Keratinocyte (primary cell): ENCODE data around the gene TIGD4. TPM values are rescaled to one million over a fixed set of nuclear protein-coding genes. Genes with fewer than 3 reads are reported as not detected.

Experiments used
- DNase-seq: peaks from one replicate; pipeline ENCODE4 v3.0.0-alpha.2; 2011; ENCODE audit warnings: low read depth, missing footprints, low spot score
- FAIRE-seq: peaks from 2 replicates; lab custom pipeline; 2011; peaks lifted over from hg19 to GRCh38; lab: Jason Lieb, UNC
- H2AFZ ChIP-seq: 2 replicates; pipeline ENCODE4 v1.6.0; 2012; ENCODE audit warnings: low read length, control low read depth, inconsistent platforms; ENCODE audit not compliant: control insufficient read depth
- H3K27ac ChIP-seq: 2 replicates; pipeline ENCODE4 v1.5.1; 2011; ENCODE audit warnings: low read length; ENCODE audit not compliant: control insufficient read depth, insufficient read depth
- H3K27me3 ChIP-seq: 3 replicates; pipeline ENCODE4 v1.6.0; 2011; ENCODE audit warnings: low read length; ENCODE audit not compliant: control insufficient read depth, insufficient read depth; ENCODE audit errors: extremely low read depth
- H3K36me3 ChIP-seq, 2 experiments: 2 replicates in 1 of 2; 3 replicates in 1 of 2; pipeline ENCODE4 v1.5.1; 2011; ENCODE audit warnings: low read length in 2 of 2, mild to moderate bottlenecking in 1 of 2; ENCODE audit not compliant: control insufficient read depth in 2 of 2, insufficient read depth in 2 of 2; ENCODE audit errors: extremely low read depth in 1 of 2
- H3K4me1 ChIP-seq: 3 replicates; pipeline ENCODE4 v1.5.1; 2011; ENCODE audit warnings: low read length; ENCODE audit not compliant: control insufficient read depth, insufficient read depth; ENCODE audit errors: extremely low read depth
- H3K4me2 ChIP-seq: 3 replicates; pipeline ENCODE4 v1.6.0; 2011; ENCODE audit warnings: low read depth, low read length; ENCODE audit not compliant: control insufficient read depth, insufficient read depth; ENCODE audit errors: extremely low read depth
- H3K4me3 ChIP-seq, 3 experiments: fragments of 200-600 bp in 1 of 3; sonication (generic) in 1 of 3; 2 replicates in 2 of 3; 3 replicates in 1 of 3; pipeline ENCODE4 v1.5.1; 2011 to 2016; ENCODE audit warnings: low read length in 3 of 3, mild to moderate bottlenecking in 3 of 3, control low read depth in 2 of 3, inconsistent platforms in 1 of 3, low read depth in 1 of 3, mixed read lengths in 1 of 3, mixed run types in 1 of 3, moderate library complexity in 1 of 3; ENCODE audit not compliant: control insufficient read depth in 2 of 3, insufficient read depth in 2 of 3; ENCODE audit errors: extremely low read depth in 1 of 3
- H3K79me2 ChIP-seq: 2 replicates; pipeline ENCODE4 v1.6.0; 2012; ENCODE audit warnings: low read length; ENCODE audit not compliant: control insufficient read depth, insufficient read depth
- H3K9ac ChIP-seq: 3 replicates; pipeline ENCODE4 v1.6.0; 2011; ENCODE audit warnings: low read length; ENCODE audit not compliant: control insufficient read depth, insufficient read depth; ENCODE audit errors: extremely low read depth
- H3K9me1 ChIP-seq: 3 replicates; pipeline ENCODE4 v1.6.0; 2011; ENCODE audit warnings: low read length; ENCODE audit not compliant: control insufficient read depth, insufficient read depth; ENCODE audit errors: extremely low read depth
- H3K9me3 ChIP-seq: 2 replicates; pipeline ENCODE4 v1.5.1; 2012; ENCODE audit warnings: low read depth, low read length; ENCODE audit not compliant: control insufficient read depth
- H4K20me1 ChIP-seq: 3 replicates; pipeline ENCODE4 v1.6.0; 2011; ENCODE audit warnings: low read length; ENCODE audit not compliant: control insufficient read depth, insufficient read depth; ENCODE audit errors: extremely low read depth
- CTCF ChIP-seq, 3 experiments: IDR thresholded peaks in 1 of 3; conservative IDR thresholded peaks in 1 of 3; optimal IDR thresholded peaks in 1 of 3; 2 replicates in 2 of 3; 3 replicates in 1 of 3; pipeline versions ENCODE3 to v1.5.1; 2011; ENCODE audit warnings: low read length in 3 of 3, mild to moderate bottlenecking in 3 of 3, moderate library complexity in 2 of 3, control low read depth in 1 of 3, inconsistent platforms in 1 of 3; ENCODE audit not compliant: insufficient read depth in 2 of 3; ENCODE audit errors: extremely low read depth in 1 of 3
- EZH2 ChIP-seq: IDR thresholded peaks from one replicate; pipeline ENCODE4 v1.6.1; 2012; ENCODE audit warnings: inconsistent platforms, mild to moderate bottlenecking, low read length, moderate library complexity
- dilution Hi-C: fragments of 300-500 bp; cut with MboI; formaldehyde crosslinking; loops from one replicate; pipeline ENCODE4 v1.7.0; 2020; ENCODE audit warnings: low sequenced_read_pairs; ENCODE audit not compliant: extremely low pct_ligation_motif_present
- polyA plus RNA-seq, 5 experiments: library from polyadenylated mRNA; depleted of rRNA in 3 of 5; stranded (reverse) in 3 of 5; stranded (forward) in 1 of 5; unstranded in 1 of 5; fragments of >200 nt; gene quantifications; 1 replicate in 1 of 5; 2 replicates in 3 of 5; 3 replicates in 1 of 5; pipeline versions ENCODE4 v1.2.1 to v1.2.3, GENCODE V29; 2011 to 2012; ENCODE audit warnings: missing spikeins in 2 of 5, low read depth in 1 of 5, low replicate concordance in 1 of 5

The TIGD4 gene
- polyA plus RNA-seq, 1 donor (not counting 4 experiments of a cell fraction or from before 2014, with no cell fraction given) = 0.21 TPM

GRCh38 chr4:152763796-152764195, 15.7 kb downstream of the TIGD4 start:
- Histone ChIP-seq H2AFZ (no peak overlapping the region), H3K27me3 (no peaks in the 10 kb centered on the region), H3K4me1 (no peaks in the 10 kb centered on the region), H3K4me2 (no peak overlapping the region), H3K4me3 (no peak overlapping the region), H3K36me3 (no peaks in the 10 kb centered on the region), H3K79me2 (no peaks in the 10 kb centered on the region), H3K9me1 (no peaks in the 10 kb centered on the region), H3K9me3 (no peaks in the 10 kb centered on the region), H4K20me1 (no peaks in the 10 kb centered on the region), H3K27ac (no peak overlapping the region), H3K9ac (no peak overlapping the region)
- TF ChIP-seq EZH2 (no peak), CTCF (optimal IDR thresholded peaks at IDR 0.05 in 1 of 3, IDR thresholded peaks at IDR 0.05 in 1 of 3, conservative IDR thresholded peaks at IDR 0.05 in 1 of 3; ENCODE audit: extremely low read depth in 1 of 3, insufficient read depth in 2 of 3, low read length in 3 of 3) (no peak)
- FAIRE-seq (no peak), DNase-seq (no peak)
- dilution Hi-C loops = no loop called here

- Histone ChIP-seq H3K36me3 (no peaks in the 10 kb centered on the region), H3K27me3 (peaks cover 5% of the 10 kb centered on the region), H3K4me3 (no peak overlapping the region), H3K4me1 (peaks cover 9% of the 10 kb centered on the region), H3K79me2 (no peaks in the 10 kb centered on the region), H3K4me2 (no peak overlapping the region), H3K9ac (no peak overlapping the region), H4K20me1 (no peaks in the 10 kb centered on the region), H2AFZ (no peak overlapping the region), H3K9me1 (no peaks in the 10 kb centered on the region), H3K9me3 (no peaks in the 10 kb centered on the region), H3K27ac (no peak overlapping the region)
- dilution Hi-C loops = no loop called here
- FAIRE-seq (no peak), DNase-seq (no peak)
- no peak for TF ChIP-seq EZH2
- TF ChIP-seq CTCF (optimal IDR thresholded peaks at IDR 0.05 in 1 of 3, IDR thresholded peaks at IDR 0.05 in 1 of 3, conservative IDR thresholded peaks at IDR 0.05 in 1 of 3; ENCODE audit: extremely low read depth in 1 of 3, insufficient read depth in 2 of 3, low read length in 3 of 3) = no peak
These were observed 30.9 kb downstream of the TIGD4 start for GRCh38 chr4:152748619-152749018.
